ENCODE measurements around the gene CIRBP.

DNA sequence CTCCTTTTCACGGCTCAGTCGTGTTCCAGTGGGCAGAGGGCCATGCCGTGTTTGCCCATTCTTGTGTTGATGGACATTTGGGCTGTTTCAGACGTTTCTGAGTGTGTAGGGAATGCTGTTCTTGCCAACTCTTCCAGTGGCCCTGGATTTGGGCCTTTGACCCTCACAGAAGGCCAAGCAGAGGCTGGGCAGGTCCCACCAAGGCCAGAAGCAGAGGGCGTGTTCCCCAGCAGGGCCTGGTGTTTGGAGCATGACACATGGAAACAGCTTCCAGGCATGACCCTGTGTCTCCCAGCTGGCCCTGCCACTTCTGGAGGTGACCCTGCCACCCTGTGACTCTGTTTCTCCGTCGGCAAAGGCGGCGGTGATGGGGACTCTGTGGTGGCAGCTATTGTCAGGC is 52.4 kb downstream of the CIRBP start:
- TF ChIP-seq, protein P1, sequence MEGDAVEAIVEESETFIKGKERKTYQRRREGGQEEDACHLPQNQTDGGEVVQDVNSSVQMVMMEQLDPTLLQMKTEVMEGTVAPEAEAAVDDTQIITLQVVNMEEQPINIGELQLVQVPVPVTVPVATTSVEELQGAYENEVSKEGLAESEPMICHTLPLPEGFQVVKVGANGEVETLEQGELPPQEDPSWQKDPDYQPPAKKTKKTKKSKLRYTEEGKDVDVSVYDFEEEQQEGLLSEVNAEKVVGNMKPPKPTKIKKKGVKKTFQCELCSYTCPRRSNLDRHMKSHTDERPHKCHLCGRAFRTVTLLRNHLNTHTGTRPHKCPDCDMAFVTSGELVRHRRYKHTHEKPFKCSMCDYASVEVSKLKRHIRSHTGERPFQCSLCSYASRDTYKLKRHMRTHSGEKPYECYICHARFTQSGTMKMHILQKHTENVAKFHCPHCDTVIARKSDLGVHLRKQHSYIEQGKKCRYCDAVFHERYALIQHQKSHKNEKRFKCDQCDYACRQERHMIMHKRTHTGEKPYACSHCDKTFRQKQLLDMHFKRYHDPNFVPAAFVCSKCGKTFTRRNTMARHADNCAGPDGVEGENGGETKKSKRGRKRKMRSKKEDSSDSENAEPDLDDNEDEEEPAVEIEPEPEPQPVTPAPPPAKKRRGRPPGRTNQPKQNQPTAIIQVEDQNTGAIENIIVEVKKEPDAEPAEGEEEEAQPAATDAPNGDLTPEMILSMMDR (IDR thresholded peaks at IDR 0.05; ENCODE audit: low read depth, low read length, missing input control): no peak
- no peak for TF ChIP-seq TAF1 (conservative IDR thresholded peaks at IDR 0.05)
- TF ChIP-seq, protein P2, sequence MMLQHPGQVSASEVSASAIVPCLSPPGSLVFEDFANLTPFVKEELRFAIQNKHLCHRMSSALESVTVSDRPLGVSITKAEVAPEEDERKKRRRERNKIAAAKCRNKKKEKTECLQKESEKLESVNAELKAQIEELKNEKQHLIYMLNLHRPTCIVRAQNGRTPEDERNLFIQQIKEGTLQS (IDR thresholded peaks at IDR 0.05): no peak
- TF ChIP-seq, protein P3, sequence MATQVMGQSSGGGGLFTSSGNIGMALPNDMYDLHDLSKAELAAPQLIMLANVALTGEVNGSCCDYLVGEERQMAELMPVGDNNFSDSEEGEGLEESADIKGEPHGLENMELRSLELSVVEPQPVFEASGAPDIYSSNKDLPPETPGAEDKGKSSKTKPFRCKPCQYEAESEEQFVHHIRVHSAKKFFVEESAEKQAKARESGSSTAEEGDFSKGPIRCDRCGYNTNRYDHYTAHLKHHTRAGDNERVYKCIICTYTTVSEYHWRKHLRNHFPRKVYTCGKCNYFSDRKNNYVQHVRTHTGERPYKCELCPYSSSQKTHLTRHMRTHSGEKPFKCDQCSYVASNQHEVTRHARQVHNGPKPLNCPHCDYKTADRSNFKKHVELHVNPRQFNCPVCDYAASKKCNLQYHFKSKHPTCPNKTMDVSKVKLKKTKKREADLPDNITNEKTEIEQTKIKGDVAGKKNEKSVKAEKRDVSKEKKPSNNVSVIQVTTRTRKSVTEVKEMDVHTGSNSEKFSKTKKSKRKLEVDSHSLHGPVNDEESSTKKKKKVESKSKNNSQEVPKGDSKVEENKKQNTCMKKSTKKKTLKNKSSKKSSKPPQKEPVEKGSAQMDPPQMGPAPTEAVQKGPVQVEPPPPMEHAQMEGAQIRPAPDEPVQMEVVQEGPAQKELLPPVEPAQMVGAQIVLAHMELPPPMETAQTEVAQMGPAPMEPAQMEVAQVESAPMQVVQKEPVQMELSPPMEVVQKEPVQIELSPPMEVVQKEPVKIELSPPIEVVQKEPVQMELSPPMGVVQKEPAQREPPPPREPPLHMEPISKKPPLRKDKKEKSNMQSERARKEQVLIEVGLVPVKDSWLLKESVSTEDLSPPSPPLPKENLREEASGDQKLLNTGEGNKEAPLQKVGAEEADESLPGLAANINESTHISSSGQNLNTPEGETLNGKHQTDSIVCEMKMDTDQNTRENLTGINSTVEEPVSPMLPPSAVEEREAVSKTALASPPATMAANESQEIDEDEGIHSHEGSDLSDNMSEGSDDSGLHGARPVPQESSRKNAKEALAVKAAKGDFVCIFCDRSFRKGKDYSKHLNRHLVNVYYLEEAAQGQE (IDR thresholded peaks at IDR 0.05): no peak

All from liver (tissue), 3 donors.